ENCODE measurements around the gene TLL2. TPM values are rescaled to one million over a fixed set of nuclear protein-coding genes. Genes with fewer than 3 reads are reported as not detected.

TLL2 gene
- total RNA-seq, 1 experiment from 2014 or later: 0.11 TPM

DNA sequence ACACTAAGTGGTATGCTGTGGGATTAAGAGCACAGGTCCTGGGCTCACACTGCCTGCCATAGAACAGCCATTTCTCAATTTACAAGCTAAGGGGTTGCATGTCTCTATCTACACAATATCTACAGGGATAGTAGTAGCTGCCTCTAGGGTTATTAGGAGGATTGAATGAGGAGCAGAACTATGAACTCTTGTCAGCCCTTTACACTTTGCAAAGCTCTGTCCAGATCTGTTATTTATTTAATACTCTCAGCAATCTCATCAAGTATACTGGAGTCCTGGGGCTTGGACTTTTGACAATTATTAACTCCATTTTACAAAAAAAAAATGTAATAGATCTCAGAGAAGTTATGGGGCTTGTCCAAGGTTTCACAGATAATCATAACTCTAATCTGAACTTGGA is 161.7 kb downstream of the TLL2 start:
- Histone ChIP-seq H3K9me3 (ENCODE audit: low read depth, low read length, poor library complexity, severe bottlenecking) (no peaks in the 10 kb centered on the region), H3K4me1 (ENCODE audit: insufficient read depth, low read length, poor library complexity, severe bottlenecking) (no peaks in the 10 kb centered on the region), H3K4me3 (ENCODE audit: low read depth, low read length, poor library complexity, severe bottlenecking) (no peak overlapping the region), H3K27me3 (replicated peaks; ENCODE audit: insufficient read depth, low read depth, low read length, poor library complexity) (peaks cover 18% of the 10 kb centered on the region), H3K27ac (ENCODE audit: low read depth, low read length, poor library complexity, severe bottlenecking) (no peak overlapping the region), H3K36me3 (ENCODE audit: insufficient read depth, low read length, poor library complexity, severe bottlenecking) (no peaks in the 10 kb centered on the region)
- DNase-seq (ENCODE audit: low spot score): no peak
- CTCF ChIA-PET: no interaction called here
- no peak for TF ChIP-seq EZH2 (IDR thresholded peaks at IDR 0.05; ENCODE audit: borderline replicate concordance, low read depth, low read length, poor library complexity, severe bottlenecking)
- TF ChIP-seq, protein P1, sequence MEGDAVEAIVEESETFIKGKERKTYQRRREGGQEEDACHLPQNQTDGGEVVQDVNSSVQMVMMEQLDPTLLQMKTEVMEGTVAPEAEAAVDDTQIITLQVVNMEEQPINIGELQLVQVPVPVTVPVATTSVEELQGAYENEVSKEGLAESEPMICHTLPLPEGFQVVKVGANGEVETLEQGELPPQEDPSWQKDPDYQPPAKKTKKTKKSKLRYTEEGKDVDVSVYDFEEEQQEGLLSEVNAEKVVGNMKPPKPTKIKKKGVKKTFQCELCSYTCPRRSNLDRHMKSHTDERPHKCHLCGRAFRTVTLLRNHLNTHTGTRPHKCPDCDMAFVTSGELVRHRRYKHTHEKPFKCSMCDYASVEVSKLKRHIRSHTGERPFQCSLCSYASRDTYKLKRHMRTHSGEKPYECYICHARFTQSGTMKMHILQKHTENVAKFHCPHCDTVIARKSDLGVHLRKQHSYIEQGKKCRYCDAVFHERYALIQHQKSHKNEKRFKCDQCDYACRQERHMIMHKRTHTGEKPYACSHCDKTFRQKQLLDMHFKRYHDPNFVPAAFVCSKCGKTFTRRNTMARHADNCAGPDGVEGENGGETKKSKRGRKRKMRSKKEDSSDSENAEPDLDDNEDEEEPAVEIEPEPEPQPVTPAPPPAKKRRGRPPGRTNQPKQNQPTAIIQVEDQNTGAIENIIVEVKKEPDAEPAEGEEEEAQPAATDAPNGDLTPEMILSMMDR (conservative IDR thresholded peaks at IDR 0.05; ENCODE audit: low read depth, low read length): no peak
- POLR2A ChIA-PET (ENCODE audit: low non-redundant PET): no interaction called here
- no TSS peak for BruUV-seq (replicated peaks)
- intact Hi-C loops (cut with micrococcal nuclease; ENCODE audit: unreplicated experiment): no loop called here

DNA sequence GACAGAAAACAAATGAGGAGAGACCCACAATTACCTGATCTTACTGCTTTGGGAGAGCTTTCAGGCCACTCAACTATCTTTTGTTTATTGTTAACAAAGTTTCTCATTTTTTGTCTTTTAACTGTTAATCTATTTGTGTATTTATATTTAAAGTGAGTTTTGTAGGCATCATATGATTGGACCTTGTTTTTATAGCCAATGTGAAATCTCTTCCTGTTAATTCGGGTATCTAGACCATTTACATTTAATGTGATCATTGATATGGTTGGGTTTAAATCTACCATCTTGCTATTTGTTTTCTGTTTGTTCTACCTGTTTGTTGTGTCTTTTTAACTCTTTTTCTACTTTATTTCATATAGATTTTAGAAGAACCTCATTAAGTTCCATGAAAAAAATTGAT is 167.4 kb downstream of the TLL2 start:
- ChIA-PET CTCF (no interaction called here), POLR2A (ENCODE audit: low non-redundant PET) (no interaction called here)
- no peak for DNase-seq (ENCODE audit: low spot score)
- no TSS peak for BruUV-seq (replicated peaks)
- Histone ChIP-seq H3K27me3 (replicated peaks; ENCODE audit: insufficient read depth, low read depth, low read length, poor library complexity) (peaks cover 6% of the 10 kb centered on the region), H3K9me3 (ENCODE audit: low read depth, low read length, poor library complexity, severe bottlenecking) (peaks cover 8% of the 10 kb centered on the region), H3K27ac (ENCODE audit: low read depth, low read length, poor library complexity, severe bottlenecking) (no peak overlapping the region), H3K4me3 (ENCODE audit: low read depth, low read length, poor library complexity, severe bottlenecking) (no peak overlapping the region), H3K36me3 (ENCODE audit: insufficient read depth, low read length, poor library complexity, severe bottlenecking) (no peaks in the 10 kb centered on the region), H3K4me1 (ENCODE audit: insufficient read depth, low read length, poor library complexity, severe bottlenecking) (no peaks in the 10 kb centered on the region)
- TF ChIP-seq, protein P1 (conservative IDR thresholded peaks at IDR 0.05; ENCODE audit: low read depth, low read length): no peak
- TF ChIP-seq EZH2 (IDR thresholded peaks at IDR 0.05; ENCODE audit: borderline replicate concordance, low read depth, low read length, poor library complexity, severe bottlenecking): no peak
- intact Hi-C loops (cut with micrococcal nuclease; ENCODE audit: unreplicated experiment): no loop called here

DNA sequence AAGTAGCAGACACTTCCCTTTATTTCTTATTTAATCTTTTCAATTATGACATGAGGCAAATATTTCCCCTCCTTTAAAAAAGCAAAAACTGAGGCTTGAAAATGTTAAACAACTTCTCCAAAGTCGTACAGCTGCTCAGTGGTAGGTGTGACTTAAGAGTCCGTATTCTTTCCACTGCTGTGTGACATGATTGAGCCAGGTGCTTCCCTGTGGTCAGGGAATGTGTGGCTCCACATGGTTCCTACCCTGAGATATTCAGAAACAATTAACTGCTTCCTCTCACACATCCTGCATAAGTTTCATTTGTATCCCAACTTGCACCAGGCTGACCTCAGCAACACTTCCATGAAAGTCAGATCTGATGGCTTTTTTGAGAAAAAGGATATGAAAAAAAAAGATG is 168.5 kb downstream of the TLL2 start:
- H3K27me3 ChIP-seq (replicated peaks; ENCODE audit: insufficient read depth, low read depth, low read length, poor library complexity): no peaks in the 10 kb centered on the region
- H3K4me3 ChIP-seq (ENCODE audit: low read depth, low read length, poor library complexity, severe bottlenecking): no peak overlapping the region
- no peaks in the 10 kb centered on the region for H3K36me3 ChIP-seq (ENCODE audit: insufficient read depth, low read length, poor library complexity, severe bottlenecking)
- CTCF ChIA-PET: no interaction called here
- peaks cover 8% of the 10 kb centered on the region for H3K9me3 ChIP-seq (ENCODE audit: low read depth, low read length, poor library complexity, severe bottlenecking)
- TF ChIP-seq, protein P1 (conservative IDR thresholded peaks at IDR 0.05; ENCODE audit: low read depth, low read length): no peak
- no peak for DNase-seq (ENCODE audit: low spot score)
- POLR2A ChIA-PET (ENCODE audit: low non-redundant PET): no interaction called here
- BruUV-seq (replicated peaks): no TSS peak
- H3K4me1 ChIP-seq (ENCODE audit: insufficient read depth, low read length, poor library complexity, severe bottlenecking): no peaks in the 10 kb centered on the region
- intact Hi-C loops (cut with micrococcal nuclease; ENCODE audit: unreplicated experiment): no loop called here
- H3K27ac ChIP-seq (ENCODE audit: low read depth, low read length, poor library complexity, severe bottlenecking): no peak overlapping the region
